ENCODE results near the gene CD53.

DNA sequence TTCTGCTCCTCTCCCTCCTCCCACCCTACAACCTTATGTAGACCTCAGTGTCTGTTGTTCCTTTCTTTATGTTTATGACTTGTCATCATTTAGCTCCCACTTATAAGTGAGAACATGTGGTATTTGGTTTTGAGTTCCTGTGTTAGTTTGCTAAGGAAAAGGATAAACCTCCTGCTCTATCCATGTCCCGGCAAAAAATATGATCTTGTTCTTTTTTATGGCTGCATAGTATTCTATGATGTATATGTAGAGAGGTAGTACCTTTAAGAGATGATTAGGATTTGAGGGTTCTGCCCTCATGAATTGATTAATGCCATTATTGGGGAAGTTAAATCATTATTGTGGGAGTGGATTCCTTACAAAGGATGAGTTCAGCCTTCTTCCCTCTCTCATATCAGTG, 49.0 kb downstream of the CD53 start:
- TF ChIP-seq CTCF (conservative IDR thresholded peaks at IDR 0.05; ENCODE audit: low read depth, low read length) = no peak
- no peak for TF ChIP-seq MXI1 (IDR thresholded peaks at IDR 0.05; ENCODE audit: borderline replicate concordance, low read depth, low read length)
- TF ChIP-seq MAFK (IDR thresholded peaks at IDR 0.05; ENCODE audit: low read depth, low read length) = no peak
- no peak for TF ChIP-seq POLR2A (IDR thresholded peaks at IDR 0.05; ENCODE audit: low read depth, low read length)
- TF ChIP-seq, protein P1, sequence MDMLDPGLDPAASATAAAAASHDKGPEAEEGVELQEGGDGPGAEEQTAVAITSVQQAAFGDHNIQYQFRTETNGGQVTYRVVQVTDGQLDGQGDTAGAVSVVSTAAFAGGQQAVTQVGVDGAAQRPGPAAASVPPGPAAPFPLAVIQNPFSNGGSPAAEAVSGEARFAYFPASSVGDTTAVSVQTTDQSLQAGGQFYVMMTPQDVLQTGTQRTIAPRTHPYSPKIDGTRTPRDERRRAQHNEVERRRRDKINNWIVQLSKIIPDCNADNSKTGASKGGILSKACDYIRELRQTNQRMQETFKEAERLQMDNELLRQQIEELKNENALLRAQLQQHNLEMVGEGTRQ (IDR thresholded peaks at IDR 0.05; ENCODE audit: low read depth, low read length) = no peak
- no peak for TF ChIP-seq BHLHE40 (IDR thresholded peaks at IDR 0.05; ENCODE audit: low read depth, low read length)
- no peak for TF ChIP-seq SMC3 (IDR thresholded peaks at IDR 0.05; ENCODE audit: low read depth, low read length)

Measured in IMR-90 (cell line).